ENCODE data around the gene ATPAF1.

ATPAF1 gene

GRCh38 chr1:46582972-46583371 lies 85.2 kb downstream of the ATPAF1 start:
- no peak for DNase-seq
